GM06990 (cell line): ENCODE results near the gene PRR5.

Experiments used
- DNase-seq: peaks from one replicate; pipeline ENCODE4 v3.0.0-alpha.2; 2011; ENCODE audit not compliant: insufficient read length; ENCODE audit errors: extremely low read depth
- H3K27me3 ChIP-seq: replicated peaks from 2 replicates; pipeline ENCODE4 v1.6.0; 2011; ENCODE audit warnings: low read length; ENCODE audit not compliant: control insufficient read depth, insufficient read depth
- H3K36me3 ChIP-seq: 2 replicates; pipeline ENCODE4 v1.5.1; 2011; ENCODE audit warnings: low read length; ENCODE audit not compliant: control insufficient read depth, insufficient read depth
- H3K4me3 ChIP-seq: replicated peaks from 2 replicates; pipeline ENCODE4 v1.5.1; 2011; ENCODE audit warnings: low read depth, mild to moderate bottlenecking, control low read depth, low read length
- CTCF ChIP-seq: IDR thresholded peaks from 2 replicates; pipeline ENCODE4 v1.5.1; 2011; ENCODE audit warnings: low read length, control low read depth, mild to moderate bottlenecking, inconsistent platforms; ENCODE audit not compliant: insufficient read depth, poor library complexity, severe bottlenecking

Gene PRR5

GRCh38 chr22:44729391-44730021, 27.5 kb downstream of the PRR5 start:
- TF ChIP-seq CTCF, result peak; percentile 10
- H3K36me3 ChIP-seq, result no peaks in the 10 kb centered on the region
- H3K27me3 ChIP-seq, result no peaks in the 10 kb centered on the region
- no peak overlapping the region for H3K4me3 ChIP-seq
- DNase-seq, result no peak

- TF ChIP-seq CTCF, result no peak
- Histone ChIP-seq H3K27me3 (no peaks in the 10 kb centered on the region), H3K4me3 (no peak overlapping the region), H3K36me3 (no peaks in the 10 kb centered on the region)
- DNase-seq, result no peak
Measured at GRCh38 chr22:44730022-44730393, 28.0 kb downstream of the PRR5 start.

GRCh38 chr22:44730490-44731356, 28.7 kb downstream of the PRR5 start:
- no peak for TF ChIP-seq CTCF
- DNase-seq, result no peak
- H3K36me3 ChIP-seq, result no peaks in the 10 kb centered on the region

GRCh38 chr22:44731357-44731970, 29.5 kb downstream of the PRR5 start:
- H3K36me3 ChIP-seq, result no peaks in the 10 kb centered on the region
- DNase-seq, result no peak
- H3K4me3 ChIP-seq, result no peak overlapping the region
- TF ChIP-seq CTCF, result no peak
- H3K27me3 ChIP-seq, result no peaks in the 10 kb centered on the region

More at GRCh38 chr22:44730490-44731356, 28.7 kb downstream of the PRR5 start:
- Histone ChIP-seq H3K27me3 (no peaks in the 10 kb centered on the region), H3K4me3 (no peak overlapping the region)

GRCh38 chr22:44732017-44732561, 30.1 kb downstream of the PRR5 start:
- no peak overlapping the region for H3K4me3 ChIP-seq
- no peaks in the 10 kb centered on the region for H3K36me3 ChIP-seq
- no peaks in the 10 kb centered on the region for H3K27me3 ChIP-seq
- no peak for DNase-seq
- no peak for TF ChIP-seq CTCF
